Endothelial cell of umbilical vein (primary cell): ENCODE data around the gene RGS8. TPM values are rescaled to one million over a fixed set of nuclear protein-coding genes. Genes with fewer than 3 reads are reported as not detected.

Source experiments
- BruUV-seq: library from RNA; stranded (reverse); fragments of 400-500 nt; replicated peaks from 2 replicates; lab custom pipeline; 2021; lab: Mats Ljungman, UMichigan
- CTCF ChIA-PET: fragments of 300-600, 350-600 bp; sonication (Branson Sonifier 250); formaldehyde crosslinking; loops from one replicate; lab custom pipeline; 2021; ENCODE audit warnings: antibody characterized with exemption, inconsistent platforms; lab: Charles Lee
- POLR2A ChIA-PET: fragments of 300-600, 350-600 bp; sonication (Branson Sonifier 250); formaldehyde crosslinking; loops from one replicate; lab custom pipeline; 2021; ENCODE audit warnings: antibody characterized with exemption, inconsistent platforms; lab: Charles Lee
- DNase-seq: peaks from one replicate; pipeline ENCODE4 v3.0.0-alpha.2; 2011; ENCODE audit warnings: low read depth, low spot score
- FAIRE-seq: peaks from 2 replicates; lab custom pipeline; 2011; peaks lifted over from hg19 to GRCh38; lab: Jason Lieb, UNC
- H2AFZ ChIP-seq: 2 replicates; pipeline ENCODE4 v1.6.0; 2012; ENCODE audit warnings: low read depth, low read length, control low read depth, inconsistent platforms
- H3K27ac ChIP-seq: 2 replicates; pipeline ENCODE4 v1.5.1; 2011; ENCODE audit warnings: low read depth, mild to moderate bottlenecking, control low read depth, low read length, moderate library complexity; ENCODE audit not compliant: insufficient read depth
- H3K27me3 ChIP-seq, 2 experiments: 2 replicates each; pipeline versions ENCODE4 v1.6.0 to v1.6.1; 2011; ENCODE audit warnings: low read length in 2 of 2, mixed read lengths in 1 of 2; ENCODE audit not compliant: control insufficient read depth in 2 of 2, insufficient read depth in 2 of 2
- H3K36me3 ChIP-seq, 2 experiments: 2 replicates in 1 of 2; 3 replicates in 1 of 2; pipeline ENCODE4 v1.5.1; 2011; ENCODE audit warnings: low read length in 2 of 2, mild to moderate bottlenecking in 1 of 2, moderate library complexity in 1 of 2; ENCODE audit not compliant: control insufficient read depth in 2 of 2, insufficient read depth in 2 of 2; ENCODE audit errors: extremely low read depth in 1 of 2
- H3K4me1 ChIP-seq: 3 replicates; pipeline ENCODE4 v1.5.1; 2011; ENCODE audit warnings: mild to moderate bottlenecking, low read length; ENCODE audit not compliant: control insufficient read depth, insufficient read depth; ENCODE audit errors: extremely low read depth
- H3K4me2 ChIP-seq: 2 replicates; pipeline ENCODE4 v1.6.1; 2011; ENCODE audit warnings: low read length, control low read depth, mixed read lengths; ENCODE audit not compliant: insufficient read depth
- H3K4me3 ChIP-seq, 3 experiments: fragments of 200-600 bp in 1 of 3; sonication (generic), shearing (Covaris generic) in 1 of 3; replicated peaks in 1 of 3; 2 replicates each; pipeline ENCODE4 v1.5.1; 2011 to 2016; ENCODE audit warnings: control low read depth in 3 of 3, low read length in 3 of 3, mild to moderate bottlenecking in 2 of 3, inconsistent platforms in 1 of 3, low read depth in 1 of 3, moderate library complexity in 1 of 3; ENCODE audit not compliant: insufficient read depth in 1 of 3
- H3K79me2 ChIP-seq: 2 replicates; pipeline ENCODE4 v1.6.0; 2012; ENCODE audit warnings: low read length, inconsistent platforms; ENCODE audit not compliant: control insufficient read depth, insufficient read depth
- H3K9ac ChIP-seq: replicated peaks from 2 replicates; pipeline ENCODE3; 2011; ENCODE audit warnings: low read length, control low read depth; ENCODE audit not compliant: insufficient read depth; ENCODE audit errors: extremely low read depth
- H3K9me1 ChIP-seq: replicated peaks from 3 replicates; pipeline ENCODE4 v1.6.0; 2011; ENCODE audit warnings: mild to moderate bottlenecking, low read length; ENCODE audit not compliant: control insufficient read depth, insufficient read depth; ENCODE audit errors: extremely low read depth
- H3K9me3 ChIP-seq: replicated peaks from 2 replicates; pipeline ENCODE4 v1.5.1; 2012; ENCODE audit warnings: low read length, inconsistent platforms; ENCODE audit not compliant: control insufficient read depth, insufficient read depth
- H4K20me1 ChIP-seq: replicated peaks from 2 replicates; pipeline ENCODE3; 2011; ENCODE audit warnings: mild to moderate bottlenecking, low read length; ENCODE audit not compliant: control insufficient read depth, insufficient read depth; ENCODE audit errors: extremely low read depth
- EZH2 ChIP-seq: IDR thresholded peaks from 2 replicates; pipeline ENCODE4 v1.6.1; 2012; ENCODE audit warnings: borderline replicate concordance, low read depth, mild to moderate bottlenecking, moderate library complexity, low read length, inconsistent platforms; ENCODE audit not compliant: severe bottlenecking
- FOS ChIP-seq: IDR thresholded peaks from 2 replicates; pipeline ENCODE4 v1.6.1; 2011; ENCODE audit warnings: mild to moderate bottlenecking, low read length, moderate library complexity, borderline replicate concordance; ENCODE audit not compliant: insufficient read depth
- POLR2A ChIP-seq: IDR thresholded peaks from 2 replicates; pipeline ENCODE4 v1.6.1; 2012; ENCODE audit warnings: low read depth, mild to moderate bottlenecking, control low read depth, low read length
- dilution Hi-C: fragments of 300-500 bp; cut with MboI; formaldehyde crosslinking; loops from one replicate; pipeline ENCODE4 v1.15.0; 2019; ENCODE audit warnings: low sequenced_read_pairs; ENCODE audit not compliant: extremely low pct_ligation_motif_present
- intact Hi-C: fragments of 100-400 bp; cut with micrococcal nuclease; formaldehyde crosslinking; loops from one replicate; pipeline ENCODE4 v1.10.0; 2022
- polyA plus RNA-seq, 4 experiments: library from polyadenylated mRNA; depleted of rRNA in 3 of 4; stranded (reverse) in 3 of 4; unstranded in 1 of 4; fragments of >200 nt; gene quantifications; 2 replicates each; pipeline versions ENCODE4 v1.2.1 to v1.2.3, GENCODE V29; 2011 to 2012; ENCODE audit warnings: missing spikeins in 1 of 4
- total RNA-seq: library from RNA; stranded (reverse); gene quantifications from 2 replicates; pipeline ENCODE4 v1.2.3, GENCODE V29; 2021

Gene RGS8
- total and polyA plus RNA-seq, 2 donors (not counting 3 experiments of a cell fraction or from before 2014, with no cell fraction given), result not detected

GRCh38 chr1:182637769-182638168, 46.6 kb downstream of the RGS8 start:
- CTCF ChIA-PET, result interaction anchor here (1.2 kb wide), 1 partner anchor 37 kb away, joined by 3 read pairs; no protein-coding TSS in a partner anchor

DNA sequence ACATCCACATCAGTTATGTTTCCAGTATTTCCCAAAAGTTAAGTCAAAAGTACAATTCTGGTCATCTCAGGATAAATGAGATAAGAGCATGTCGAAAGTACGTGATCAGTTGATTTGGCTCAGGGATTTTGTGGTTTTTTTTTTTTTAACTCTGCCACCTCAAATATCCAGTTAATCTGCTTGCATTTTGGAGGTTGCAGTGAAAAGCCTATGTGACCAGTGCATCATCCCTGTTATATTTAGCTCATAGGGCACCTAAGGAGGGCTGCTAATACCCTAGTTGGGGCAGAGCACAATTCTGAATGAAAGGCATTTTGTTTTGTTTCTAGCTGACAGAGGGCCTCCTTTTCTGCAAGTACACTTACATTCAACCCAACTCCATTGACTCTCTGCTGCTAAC, 48.5 kb downstream of the RGS8 start:
- H2AFZ ChIP-seq, result no peak overlapping the region
- no peak overlapping the region for H3K9ac ChIP-seq
- CTCF ChIA-PET, result no interaction called here
- no peak overlapping the region for H3K4me2 ChIP-seq
- DNase-seq (no peak), FAIRE-seq (no peak)
- no TSS peak for BruUV-seq
- no peak overlapping the region for H3K4me3 ChIP-seq
- dilution Hi-C loops (no loop called here), intact Hi-C loops (no loop called here)
- no peaks in the 10 kb centered on the region for H4K20me1 ChIP-seq
- no peaks in the 10 kb centered on the region for H3K36me3 ChIP-seq
- H3K9me1 ChIP-seq, result no peaks in the 10 kb centered on the region
- H3K27ac ChIP-seq, result no peak overlapping the region
- no peaks in the 10 kb centered on the region for H3K27me3 ChIP-seq
- no peaks in the 10 kb centered on the region for H3K79me2 ChIP-seq
- TF ChIP-seq FOS (no peak), EZH2 (no peak), POLR2A (no peak)
- POLR2A ChIA-PET, result no interaction called here
- no peaks in the 10 kb centered on the region for H3K4me1 ChIP-seq
- no peaks in the 10 kb centered on the region for H3K9me3 ChIP-seq

More at GRCh38 chr1:182637769-182638168, 46.6 kb downstream of the RGS8 start:
- Histone ChIP-seq H3K9me1 (no peaks in the 10 kb centered on the region), H3K4me2 (no peak overlapping the region), H3K36me3 (no peaks in the 10 kb centered on the region), H3K4me3 (no peak overlapping the region), H3K27ac (no peak overlapping the region), H2AFZ (no peak overlapping the region), H4K20me1 (no peaks in the 10 kb centered on the region), H3K9me3 (no peaks in the 10 kb centered on the region), H3K9ac (no peak overlapping the region), H3K27me3 (no peaks in the 10 kb centered on the region), H3K79me2 (no peaks in the 10 kb centered on the region), H3K4me1 (no peaks in the 10 kb centered on the region)
- TF ChIP-seq EZH2, result no peak
- FAIRE-seq, result no peak
- BruUV-seq, result no TSS peak
- POLR2A ChIA-PET, result no interaction called here
- dilution Hi-C loops (no loop called here), intact Hi-C loops (no loop called here)
- no peak for DNase-seq

Other genes with a start within 250 kb of the RGS8 start
- not detected in 2 replicates for gene RGSL1, start 234.4 kb downstream of the RGS8 start, total RNA-seq
- not detected in 2 replicates for gene RGSL1, start 234.4 kb downstream of the RGS8 start, polyA plus RNA-seq
- 1.3 and 1.9 TPM in 2 replicates for gene RNASEL, start 95.3 kb downstream of the RGS8 start, total RNA-seq
- gene RNASEL, start 95.3 kb downstream of the RGS8 start, polyA plus RNA-seq, result 0.38 and 0.59 TPM in 2 replicates
- not detected in 2 replicates for gene RGS16, start 80.2 kb downstream of the RGS8 start, total RNA-seq
- not detected in 2 replicates for gene RGS16, start 80.2 kb downstream of the RGS8 start, polyA plus RNA-seq
- gene NPL, start 105.2 kb upstream of the RGS8 start, total RNA-seq, result 0.75 and 1.3 TPM in 2 replicates
- gene NPL, start 105.2 kb upstream of the RGS8 start, polyA plus RNA-seq, result 0.14 TPM in 1 of 2 replicates, not detected in the other
- 219 and 220 TPM in 2 replicates for gene DHX9, start 154.8 kb upstream of the RGS8 start, total RNA-seq
- gene DHX9, start 154.8 kb upstream of the RGS8 start, polyA plus RNA-seq, result 93.1 and 142 TPM in 2 replicates